IMR-90 (cell line): ENCODE results near the gene CFAP251. TPM values are rescaled to one million over a fixed set of nuclear protein-coding genes. Genes with fewer than 3 reads are reported as not detected.

Experiments used
- ATAC-seq: fragments of 200-7000 bp; cut with Tn5 transposase; 2 replicates; pipeline ENCODE4 v1.9.1; 2020; ENCODE audit warnings: low read depth, mild to moderate bottlenecking, moderate library complexity
- BruUV-seq: library from RNA; stranded (reverse); fragments of 400-500 nt; replicated peaks from 2 replicates; lab custom pipeline; 2021; lab: Mats Ljungman, UMichigan
- CTCF ChIA-PET: fragments of 300-600 bp; formaldehyde crosslinking; extraction: SDS; loops from one replicate; lab custom pipeline; 2021; ENCODE audit warnings: antibody characterized with exemption; lab: Yijun Ruan, JAX
- POLR2A ChIA-PET: fragments of 300-600 bp; sonication (Branson Sonifier 250); formaldehyde crosslinking; loops from one replicate; lab custom pipeline; 2022; ENCODE audit warnings: antibody characterized with exemption; ENCODE audit not compliant: unreplicated experiment; lab: Charles Lee
- DNase-seq: peaks from one replicate; pipeline ENCODE4 v3.0.0; 2013
- H2AFZ ChIP-seq: replicated peaks from 2 replicates; pipeline ENCODE3; 2013; ENCODE audit warnings: low read length, mild to moderate bottlenecking; ENCODE audit not compliant: poor library complexity
- H2AK5ac ChIP-seq: 2 replicates; pipeline ENCODE4 v1.6.1; 2013; ENCODE audit warnings: low read depth, low read length, inconsistent platforms
- H2AK9ac ChIP-seq: replicated peaks from 2 replicates; pipeline ENCODE3; 2013; ENCODE audit warnings: mild to moderate bottlenecking, low read depth, low read length, moderate library complexity; ENCODE audit not compliant: poor library complexity
- H2BK120ac ChIP-seq: 2 replicates; pipeline ENCODE4 v1.6.1; 2013; ENCODE audit warnings: low read depth, low read length, inconsistent platforms
- H2BK15ac ChIP-seq: 3 replicates; pipeline ENCODE4 v1.6.1; 2013; ENCODE audit warnings: low read depth, low read length, inconsistent platforms
- H2BK20ac ChIP-seq: 2 replicates; pipeline ENCODE4 v1.6.1; 2013; ENCODE audit warnings: low read depth, mild to moderate bottlenecking, inconsistent platforms, low read length, moderate library complexity
- H2BK5ac ChIP-seq: 2 replicates; pipeline ENCODE4 v1.6.1; 2013; ENCODE audit warnings: mild to moderate bottlenecking, low read depth, low read length, inconsistent platforms; ENCODE audit not compliant: poor library complexity, severe bottlenecking
- H3K14ac ChIP-seq: replicated peaks from 2 replicates; pipeline ENCODE4 v1.6.1; 2013; ENCODE audit warnings: low read depth, low read length, inconsistent platforms
- H3K18ac ChIP-seq: 2 replicates; pipeline ENCODE4 v1.6.1; 2013; ENCODE audit warnings: low read depth, low read length, control low read depth
- H3K23ac ChIP-seq: 2 replicates; pipeline ENCODE4 v1.6.1; 2013; ENCODE audit warnings: low read depth, low read length, inconsistent platforms
- H3K27ac ChIP-seq: 2 replicates; pipeline ENCODE4 v1.5.1; 2013; ENCODE audit warnings: mild to moderate bottlenecking, control low read depth, low read length; ENCODE audit not compliant: insufficient read depth
- H3K27me3 ChIP-seq: 2 replicates; pipeline ENCODE4 v1.6.1; 2013; ENCODE audit warnings: low read length; ENCODE audit not compliant: control insufficient read depth, insufficient read depth
- H3K36me3 ChIP-seq: 2 replicates; pipeline ENCODE4 v1.6.1; 2013; ENCODE audit warnings: low read length, mixed read lengths; ENCODE audit not compliant: control insufficient read depth, insufficient read depth
- H3K4ac ChIP-seq: 2 replicates; pipeline ENCODE4 v1.6.1; 2013; ENCODE audit warnings: low read depth, low read length, inconsistent platforms
- H3K4me1 ChIP-seq: 2 replicates; pipeline ENCODE4 v1.6.1; 2013; ENCODE audit warnings: low read length, mixed read lengths; ENCODE audit not compliant: control insufficient read depth, insufficient read depth
- H3K4me2 ChIP-seq: 2 replicates; pipeline ENCODE4 v1.6.1; 2013; ENCODE audit warnings: low read depth, mild to moderate bottlenecking, control low read depth, low read length, moderate library complexity
- H3K4me3 ChIP-seq: 2 replicates; pipeline ENCODE4 v1.5.1; 2013; ENCODE audit warnings: low read depth, mild to moderate bottlenecking, control low read depth, low read length, moderate library complexity; ENCODE audit not compliant: insufficient read depth
- H3K56ac ChIP-seq: 2 replicates; pipeline ENCODE4 v1.6.1; 2013; ENCODE audit warnings: low read length, inconsistent platforms; ENCODE audit not compliant: insufficient read depth; ENCODE audit errors: extremely low read depth
- H3K79me1 ChIP-seq, 2 experiments: 2 replicates each; pipeline ENCODE4 v1.6.1; 2013; ENCODE audit warnings: low read length in 2 of 2, inconsistent platforms in 1 of 2, low read depth in 1 of 2
- H3K9ac ChIP-seq: 2 replicates; pipeline ENCODE4 v1.6.1; 2013; ENCODE audit warnings: low read depth, low read length, control low read depth
- H3K9me1 ChIP-seq: 2 replicates; pipeline ENCODE4 v1.6.1; 2013; ENCODE audit warnings: low read length, inconsistent platforms; ENCODE audit not compliant: insufficient read depth
- H3K9me3 ChIP-seq: 2 replicates; pipeline ENCODE4 v1.6.1; 2013; ENCODE audit warnings: low read length; ENCODE audit not compliant: control insufficient read depth, insufficient read depth
- H4K20me1 ChIP-seq: 2 replicates; pipeline ENCODE4 v1.6.1; 2013; ENCODE audit warnings: low read length, inconsistent platforms; ENCODE audit not compliant: insufficient read depth
- H4K5ac ChIP-seq: 2 replicates; pipeline ENCODE4 v1.6.1; 2013; ENCODE audit warnings: mild to moderate bottlenecking, low read depth, low read length, control low read depth
- H4K8ac ChIP-seq, 2 experiments: 2 replicates each; pipeline ENCODE4 v1.6.1; 2013; ENCODE audit warnings: low read depth in 2 of 2, low read length in 2 of 2, control low read depth in 1 of 2, inconsistent platforms in 1 of 2
- H4K91ac ChIP-seq: 2 replicates; pipeline ENCODE4 v1.6.1; 2013; ENCODE audit warnings: low read depth, low read length, inconsistent platforms; ENCODE audit not compliant: insufficient read depth
- BHLHE40 ChIP-seq: fragments of 150-350 bp; IDR thresholded peaks from 2 replicates; pipeline ENCODE4 v1.6.1; 2016; ENCODE audit warnings: mild to moderate bottlenecking, low read depth, low read length
- CEBPB ChIP-seq: IDR thresholded peaks from 2 replicates; pipeline ENCODE4 v1.6.1; 2012; ENCODE audit warnings: low read depth, low read length, improper control_type of control experiment
- ELK1 ChIP-seq: fragments of 150-350 bp; IDR thresholded peaks from 2 replicates; pipeline ENCODE4 v1.6.1; 2016; ENCODE audit warnings: low read depth, mild to moderate bottlenecking, low read length, moderate library complexity, borderline replicate concordance
- FOS ChIP-seq: fragments of 150-350 bp; IDR thresholded peaks from 2 replicates; pipeline ENCODE4 v1.6.1; 2016; ENCODE audit warnings: low read depth, low read length
- POLR2A ChIP-seq: IDR thresholded peaks from 2 replicates; pipeline ENCODE4 v1.6.1; 2012; ENCODE audit warnings: mild to moderate bottlenecking, low read depth, low read length
- RAD21 ChIP-seq: IDR thresholded peaks from 2 replicates; pipeline ENCODE4 v1.6.1; 2012; ENCODE audit warnings: low read length, improper control_type of control experiment
- SMC3 ChIP-seq: fragments of 150-350 bp; IDR thresholded peaks from 2 replicates; pipeline ENCODE4 v1.6.1; 2016; ENCODE audit warnings: low read depth, mild to moderate bottlenecking, antibody characterized with exemption, low read length, moderate library complexity
- WGBS, 2 experiments: methylation state at CpG; one replicate each; pipeline versions ENCODE4 v1.1.5 to v1.1.7; 2013; ENCODE audit warnings: missing lambda C conversion rate in 2 of 2; ENCODE audit not compliant: insufficient read length in 1 of 2; ENCODE audit errors: extremely low coverage in 2 of 2; 5-methylcytosine and 5-hydroxymethylcytosine counted together
- dilution Hi-C: fragments of 300-500 bp; cut with HindIII; formaldehyde crosslinking; loops from one replicate; pipeline ENCODE4 v1.14.3; 2018; ENCODE audit warnings: low sequenced_read_pairs; ENCODE audit not compliant: unreplicated experiment
- in situ Hi-C: fragments of 300-500 bp; cut with MboI; formaldehyde crosslinking; loops from 3 replicates; pipeline ENCODE4 v1.14.3; 2019; ENCODE audit warnings: low sequenced_read_pairs, inconsistent platforms, mixed read lengths
- intact Hi-C: fragments of 100-400 bp; cut with micrococcal nuclease; formaldehyde crosslinking; loops from 2 replicates; pipeline ENCODE4 v1.10.0; 2022
- polyA plus RNA-seq, 3 experiments: library from polyadenylated mRNA; depleted of rRNA; stranded (reverse); fragments of >200 nt; gene quantifications; 2 replicates each; pipeline ENCODE4 v1.2.3, GENCODE V29; 2012; ENCODE audit warnings: low replicate concordance in 1 of 3
- total RNA-seq: library from RNA; depleted of rRNA; stranded (reverse); fragments of >200 nt; gene quantifications from 2 replicates; pipeline ENCODE4 v1.2.3, GENCODE V29; 2012

CFAP251 gene
- total and polyA plus RNA-seq, 2 of the 4 experiments (the other 2 are of a cell fraction) = 7.8 to 9.1 TPM

GRCh38 chr12:121911824-121912585 is 6.4 kb upstream of the CFAP251 start:
- Histone ChIP-seq H3K4ac (no peak overlapping the region), H3K4me2 (no peak overlapping the region), H3K27me3 (no peaks in the 10 kb centered on the region), H2AFZ (no peak overlapping the region), H3K23ac (no peak overlapping the region), H4K91ac (no peak overlapping the region), H3K9me3 (no peaks in the 10 kb centered on the region), H3K36me3 (peaks cover 41% of the 10 kb centered on the region), H3K9ac (no peak overlapping the region), H3K18ac (no peak overlapping the region), H2AK9ac (no peak overlapping the region), H2BK5ac (no peak overlapping the region), H2BK15ac (no peak overlapping the region), H4K5ac (no peak overlapping the region), H3K56ac (no peak overlapping the region), H3K4me1 (0 out of 2 replicates have a peak, but pooled peaks cover 1% of the 10 kb centered on the region), H3K9me1 (0 out of 2 replicates have a peak, but pooled peaks cover 4% of the 10 kb centered on the region), H2BK120ac (no peak overlapping the region), H4K20me1 (no peaks in the 10 kb centered on the region; the same call in 1 of the 2 replicates), H2AK5ac (no peak overlapping the region), H3K79me1 (peaks cover 20 to 33% of the 10 kb centered on the region in 2 experiments), H3K27ac (no peak overlapping the region), H2BK20ac (no peak overlapping the region), H4K8ac (no peak overlapping the region), H3K4me3 (no peak overlapping the region), H3K14ac (no peak overlapping the region)
- WGBS, 2 experiments = 89% methylated on average over 3 of the region's 14 CpGs; no CpG with 5 or more reads in 1 of the 2 experiments
- dilution Hi-C loops = no loop called here
- no peak for DNase-seq
- BruUV-seq = no TSS peak
- in situ Hi-C loops = no loop called here
- no peak for TF ChIP-seq SMC3
- no peak for TF ChIP-seq FOS
- no peak for TF ChIP-seq BHLHE40
- no peak for TF ChIP-seq CEBPB
- TF ChIP-seq RAD21 = no peak
- no peak for TF ChIP-seq POLR2A
- no peak for TF ChIP-seq ELK1
- intact Hi-C loops = loop anchor here (1.0 kb wide), 1 partner anchor 22 kb away; no protein-coding TSS in a partner anchor
- POLR2A ChIA-PET = interaction anchor here (0.6 kb wide), 2 partner anchors 13 to 107 kb away, joined by 3 read pairs; no protein-coding TSS in a partner anchor
- CTCF ChIA-PET = no interaction called here
- no peak for ATAC-seq
